Transverse colon (tissue), 4 donors: ENCODE data around the gene TP53BP2. TPM values are rescaled to one million over a fixed set of nuclear protein-coding genes. Genes with fewer than 3 reads are reported as not detected.

Source experiments
- DNase-seq: peaks from one replicate; pipeline ENCODE4 v3.0.0-alpha.2; 2019
- H3K27ac ChIP-seq, 4 donors: fragments of 200-600 bp; sonication (generic); 2 replicates each; pipeline ENCODE4 v1.5.1; 2016 to 2018; ENCODE audit warnings: inconsistent platforms in 4 of 4
- H3K27me3 ChIP-seq: fragments of 200-600 bp; sonication (generic); 2 replicates; pipeline ENCODE4 v1.5.1; 2017; ENCODE audit warnings: inconsistent platforms
- H3K36me3 ChIP-seq, 4 donors: fragments of 200-600 bp; sonication (generic); 2 replicates each; pipeline ENCODE4 v1.5.1; 2017 to 2019; ENCODE audit warnings: inconsistent platforms in 4 of 4
- H3K4me1 ChIP-seq, 4 donors: fragments of 200-600 bp; sonication (generic); 2 replicates each; pipeline ENCODE4 v1.5.1; 2017 to 2020; ENCODE audit warnings: inconsistent platforms in 4 of 4
- H3K4me3 ChIP-seq, 4 donors: fragments of 200-600 bp; sonication (generic); 1 replicate in 1 of 4; 2 replicates in 3 of 4; pipeline versions ENCODE4 v1.5.1 to v1.6.1; 2017 to 2019; ENCODE audit warnings: inconsistent platforms in 4 of 4
- H3K9me3 ChIP-seq, 2 donors: fragments of 200-600 bp; sonication (generic); 2 replicates each; pipeline ENCODE4 v1.5.1; 2017 to 2019; ENCODE audit warnings: inconsistent platforms in 2 of 2
- EP300 ChIP-seq: sonication (generic); formaldehyde crosslinking; IDR thresholded peaks from one replicate; pipeline ENCODE4 v1.6.1; 2017; ENCODE audit warnings: antibody characterized with exemption, low read depth
- POLR2A ChIP-seq: fragments of 450-650 bp; IDR thresholded peaks from one replicate; pipeline ENCODE4 v1.6.1; 2016; ENCODE audit warnings: antibody characterized with exemption, mild to moderate bottlenecking, moderate library complexity
- POLR2AphosphoS5 ChIP-seq, 3 donors: sonication (generic); formaldehyde crosslinking; IDR thresholded peaks; one replicate each; pipeline ENCODE4 v1.6.1; 2016; ENCODE audit warnings: antibody characterized with exemption in 3 of 3
- WGBS, 2 donors: methylation state at CpG; one replicate each; pipeline ENCODE4 v1.1.5; 2018; ENCODE audit warnings: low coverage in 1 of 2; 5-methylcytosine and 5-hydroxymethylcytosine counted together
- in situ Hi-C, 4 donors: fragments of 200-750 bp; cut with MboI; loops; one replicate each; pipeline versions ENCODE4 v1.15.0 to v1.15.1; 2017; ENCODE audit warnings: low sequenced_read_pairs in 3 of 4, low pct_ligation_motif_present in 1 of 4, low pct_unique_long_range_greater_than_20kb in 1 of 4
- intact Hi-C: fragments of 100-400 bp; cut with DNase I; formaldehyde crosslinking; loops from one replicate; pipeline ENCODE4 v1.15.1; 2023; ENCODE audit warnings: low total_unique reads
- total RNA-seq, 4 donors: library from RNA; depleted of rRNA; stranded (reverse); fragments of >200 nt; gene quantifications; one replicate each; pipeline ENCODE4 v1.1.0, GENCODE V29; 2016
- TF ChIP-seq, protein P1 (sequence below), 5 experiments: fragments of 200-600 bp in 3 of 5; fragments of 450-650 bp in 2 of 5; sonication (generic) in 3 of 5; IDR thresholded peaks; 1 replicate in 2 of 5; 2 replicates in 3 of 5; pipeline ENCODE4 v1.5.1; 2016 to 2017; ENCODE audit warnings: antibody characterized with exemption in 5 of 5, inconsistent platforms in 3 of 5, mild to moderate bottlenecking in 2 of 5, moderate library complexity in 1 of 5

Gene TP53BP2
- total RNA-seq, 4 donors from 2014 or later = 11.9 to 82.7 (median 31.2) TPM

DNA sequence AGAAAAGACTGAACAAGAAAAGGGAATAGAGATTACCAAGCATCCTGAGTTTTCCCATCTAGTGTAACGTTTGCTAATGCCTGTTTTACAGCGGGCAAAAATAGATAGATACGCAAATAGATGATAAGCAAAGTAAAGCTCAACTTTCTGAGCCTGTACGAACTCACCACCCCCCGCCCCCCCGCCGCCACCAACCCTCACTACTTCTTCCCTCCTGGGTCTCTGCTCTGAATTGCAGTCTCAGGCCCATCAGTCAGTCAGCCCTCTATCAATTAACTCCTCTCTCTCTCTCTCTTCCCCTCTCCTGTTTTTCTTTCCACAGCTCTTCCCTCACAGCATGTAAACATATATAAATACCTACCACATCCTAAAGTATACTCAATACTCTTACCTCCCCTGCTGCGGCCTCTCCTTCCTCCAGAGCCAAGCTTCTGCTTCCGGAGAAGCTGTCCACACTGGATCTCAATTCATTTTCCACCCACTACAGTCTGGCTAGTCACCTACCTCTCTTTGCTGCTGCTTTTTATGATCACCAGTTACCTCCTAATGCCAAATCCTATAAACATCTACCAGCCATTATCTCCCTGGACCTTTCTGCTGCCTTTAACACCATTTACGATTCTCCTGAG, 68.8 kb downstream of the TP53BP2 start:
- Histone ChIP-seq H3K9me3 (no peaks in the 10 kb centered on the region), H3K27me3 (no peaks in the 10 kb centered on the region), H3K4me3 (no peak overlapping the region), H3K4me1 (peaks cover 0 to 5% (median under 1%) of the 10 kb centered on the region in 4 donors), H3K27ac (no peak overlapping the region), H3K36me3 (peaks cover 0 to 73% (median 20%) of the 10 kb centered on the region in 4 donors)
- DNase-seq = no peak
- in situ Hi-C loops = no loop called here
- intact Hi-C loops = no loop called here
- TF ChIP-seq, protein P1, sequence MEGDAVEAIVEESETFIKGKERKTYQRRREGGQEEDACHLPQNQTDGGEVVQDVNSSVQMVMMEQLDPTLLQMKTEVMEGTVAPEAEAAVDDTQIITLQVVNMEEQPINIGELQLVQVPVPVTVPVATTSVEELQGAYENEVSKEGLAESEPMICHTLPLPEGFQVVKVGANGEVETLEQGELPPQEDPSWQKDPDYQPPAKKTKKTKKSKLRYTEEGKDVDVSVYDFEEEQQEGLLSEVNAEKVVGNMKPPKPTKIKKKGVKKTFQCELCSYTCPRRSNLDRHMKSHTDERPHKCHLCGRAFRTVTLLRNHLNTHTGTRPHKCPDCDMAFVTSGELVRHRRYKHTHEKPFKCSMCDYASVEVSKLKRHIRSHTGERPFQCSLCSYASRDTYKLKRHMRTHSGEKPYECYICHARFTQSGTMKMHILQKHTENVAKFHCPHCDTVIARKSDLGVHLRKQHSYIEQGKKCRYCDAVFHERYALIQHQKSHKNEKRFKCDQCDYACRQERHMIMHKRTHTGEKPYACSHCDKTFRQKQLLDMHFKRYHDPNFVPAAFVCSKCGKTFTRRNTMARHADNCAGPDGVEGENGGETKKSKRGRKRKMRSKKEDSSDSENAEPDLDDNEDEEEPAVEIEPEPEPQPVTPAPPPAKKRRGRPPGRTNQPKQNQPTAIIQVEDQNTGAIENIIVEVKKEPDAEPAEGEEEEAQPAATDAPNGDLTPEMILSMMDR (IDR thresholded peaks at IDR 0.05) = no peak
- TF ChIP-seq POLR2A (no peak), EP300 (no peak), POLR2AphosphoS5 (IDR thresholded peaks at IDR 0.05) (no peak)
- 73 to 86% methylated on average over 6 to 10 of the region's 10 CpGs for WGBS, 2 donors

DNA sequence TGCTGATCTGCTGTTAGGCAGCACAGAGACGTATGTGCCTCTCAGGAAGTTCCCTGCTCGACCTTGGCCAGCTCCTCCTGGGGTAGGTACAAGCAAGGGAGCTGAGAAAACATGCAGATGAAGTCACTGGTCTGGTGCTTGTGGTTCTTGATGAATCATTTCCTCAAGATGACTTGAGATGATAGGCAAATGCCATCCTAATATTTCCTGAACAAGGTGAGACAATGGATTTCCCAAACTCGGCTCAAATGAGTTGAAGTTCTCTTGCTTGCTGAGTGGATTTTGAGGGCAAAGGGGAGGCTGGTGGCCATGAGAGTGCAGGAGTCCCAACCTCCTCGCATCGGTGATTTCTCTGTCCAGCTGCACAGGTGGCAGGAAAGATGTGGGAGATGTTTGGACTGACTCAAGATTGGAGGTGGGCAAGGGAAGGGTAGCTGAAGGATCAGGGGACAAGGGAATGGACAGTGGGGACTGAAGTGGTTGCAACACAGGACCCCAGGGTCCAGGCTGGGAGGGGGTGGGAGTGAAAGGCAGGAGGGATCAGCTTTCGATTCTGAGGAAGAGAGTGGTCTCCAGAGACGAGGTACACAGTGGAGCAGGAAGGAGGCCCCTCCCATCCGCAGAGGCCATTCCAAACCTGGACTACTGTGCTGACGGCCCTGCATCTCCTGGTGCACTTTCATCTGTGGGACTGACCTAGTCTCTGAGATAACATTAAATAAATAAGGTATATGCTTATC, 69.5 kb downstream of the TP53BP2 start:
- in situ Hi-C loops = no loop called here
- H3K9me3 ChIP-seq = no peaks in the 10 kb centered on the region
- DNase-seq = no peak
- H3K4me3 ChIP-seq = no peak overlapping the region
- 69 to 71% methylated on average over 9 of the region's 9 CpGs for WGBS, 2 donors
- no peaks in the 10 kb centered on the region for H3K27me3 ChIP-seq
- TF ChIP-seq, protein P1 (IDR thresholded peaks at IDR 0.05) = no peak
- TF ChIP-seq POLR2AphosphoS5 (IDR thresholded peaks at IDR 0.05) = peak in 1 of 3 donors; percentile 10
- TF ChIP-seq EP300 = no peak
- intact Hi-C loops = no loop called here
- peaks cover 0 to 72% (median 20%) of the 10 kb centered on the region in 4 donors for H3K36me3 ChIP-seq
- no peak overlapping the region for H3K27ac ChIP-seq
- peaks cover 0 to 12% (median 6%) of the 10 kb centered on the region in 4 donors for H3K4me1 ChIP-seq

DNA sequence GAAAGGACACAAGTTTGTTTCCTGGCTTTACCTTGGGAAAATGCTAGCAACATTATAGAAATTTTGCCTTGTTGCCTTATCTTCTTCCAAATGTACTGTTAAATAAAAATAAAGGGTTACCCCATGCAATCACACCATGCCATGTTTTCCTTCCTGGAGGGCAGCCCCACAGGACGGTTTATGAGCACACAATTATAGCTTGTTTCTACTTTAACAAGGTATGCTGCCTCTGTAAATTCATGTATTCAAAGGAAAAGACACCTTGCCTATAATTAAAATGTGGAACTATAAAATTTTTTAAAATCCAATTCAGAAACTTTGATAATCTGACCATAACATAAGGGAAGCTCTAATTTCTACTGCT, 70.1 kb downstream of the TP53BP2 start:
- peak overlapping the region in 1 of 4 donors; percentile 39 for H3K27ac ChIP-seq
- TF ChIP-seq POLR2AphosphoS5 (IDR thresholded peaks at IDR 0.05) = no peak
- no peak for TF ChIP-seq POLR2A
- TF ChIP-seq, protein P1 (IDR thresholded peaks at IDR 0.05) = no peak
- TF ChIP-seq EP300 = no peak
- H3K9me3 ChIP-seq = no peaks in the 10 kb centered on the region
- H3K4me1 ChIP-seq = peaks cover 0 to 17% (median 9%) of the 10 kb centered on the region in 4 donors
- WGBS, 2 donors = 22 to 58% methylated on average over 1 of the region's 1 CpG
- in situ Hi-C loops = no loop called here
- no peaks in the 10 kb centered on the region for H3K27me3 ChIP-seq
- no peak for DNase-seq
- H3K36me3 ChIP-seq = peaks cover 0 to 74% (median 21%) of the 10 kb centered on the region in 4 donors
- no peak overlapping the region for H3K4me3 ChIP-seq
- intact Hi-C loops = no loop called here

DNA sequence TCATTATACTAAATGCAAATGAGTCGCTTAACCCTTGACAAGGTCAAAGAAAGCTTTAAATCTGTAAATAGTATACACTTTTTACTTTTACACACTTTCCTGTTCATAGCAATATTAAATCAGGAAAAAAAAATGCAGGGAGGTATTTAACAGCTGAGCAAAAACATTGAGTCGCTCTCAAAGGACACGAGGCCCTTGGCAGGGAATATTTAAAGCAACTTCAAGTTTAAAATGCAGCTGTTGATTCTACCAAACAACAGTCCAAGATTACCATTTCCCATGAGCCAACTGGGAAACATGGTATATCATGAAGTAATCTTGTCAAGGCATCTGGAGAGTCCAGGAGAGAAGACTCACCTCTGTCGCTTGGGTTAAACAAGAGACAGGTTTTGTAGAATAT, 70.7 kb downstream of the TP53BP2 start:
- H3K4me3 ChIP-seq = no peak overlapping the region
- intact Hi-C loops (no loop called here), in situ Hi-C loops (no loop called here)
- H3K4me1 ChIP-seq = peaks cover 0 to 17% (median 9%) of the 10 kb centered on the region in 4 donors
- no peak for DNase-seq
- no peaks in the 10 kb centered on the region for H3K9me3 ChIP-seq
- peaks cover 0 to 74% (median 21%) of the 10 kb centered on the region in 4 donors for H3K36me3 ChIP-seq
- H3K27me3 ChIP-seq = no peaks in the 10 kb centered on the region
- TF ChIP-seq POLR2A = no peak
- TF ChIP-seq, protein P1 (IDR thresholded peaks at IDR 0.05) = no peak
- no peak for TF ChIP-seq EP300
- no peak for TF ChIP-seq POLR2AphosphoS5 (IDR thresholded peaks at IDR 0.05)
- WGBS, 2 donors = 43 to 57% methylated on average over 3 to 4 of the region's 4 CpGs
- H3K27ac ChIP-seq = peak overlapping the region in 1 of 4 donors; percentile 55
